ENCODE results near the gene LRRC19.
A peak's percentile ranks its signal among the peaks of the same experiment; 100 is the strongest.

Gene LRRC19

DNA sequence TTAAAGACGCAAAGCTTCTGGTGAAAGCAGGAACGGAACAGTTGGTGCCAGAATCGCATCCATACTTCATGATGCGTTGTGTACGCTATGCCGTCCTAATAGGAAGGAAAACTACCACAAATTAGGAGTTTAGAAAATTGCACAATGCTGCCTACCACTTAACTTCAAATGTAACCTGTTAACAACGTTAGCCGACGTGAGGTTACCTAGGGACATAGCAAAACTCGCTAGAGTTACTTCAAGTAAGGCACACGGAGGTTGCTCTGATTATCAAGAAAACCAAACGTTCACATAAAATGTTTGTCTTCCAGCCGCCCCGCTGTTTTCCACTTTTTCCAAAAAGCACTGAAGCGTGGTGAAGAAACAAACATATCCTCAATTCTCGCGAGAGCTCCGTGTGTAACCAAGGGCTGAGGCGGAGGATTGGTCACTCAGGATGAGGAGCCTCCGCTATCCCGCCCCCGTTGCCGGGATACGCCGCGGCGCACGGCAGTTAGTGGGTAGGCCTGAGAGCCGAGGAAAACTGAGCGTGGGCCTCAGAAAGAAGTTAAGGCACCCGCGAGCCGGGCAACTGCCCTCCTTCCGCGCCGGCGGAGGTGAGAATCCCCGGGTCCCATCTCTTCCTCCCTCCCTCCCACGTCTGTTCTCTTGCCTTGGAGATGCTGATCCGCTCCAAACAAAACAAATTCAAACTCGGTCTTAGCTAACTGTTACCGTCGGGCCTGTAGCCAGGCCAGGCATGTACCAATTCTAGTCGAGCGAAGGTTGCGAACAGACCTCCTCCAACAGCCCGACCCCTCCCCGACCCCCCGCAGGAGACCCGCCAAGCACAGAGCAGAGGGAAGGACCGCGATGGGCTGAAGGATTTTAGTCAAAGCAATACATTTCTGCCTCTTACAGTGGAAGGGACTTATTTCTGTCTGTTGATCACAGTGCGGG, 49.3 kb downstream of the LRRC19 start, which contains the start of gene IFT74:
TSS of gene IFT74 (plus strand) at position 492 of the 939 bp plus-strand sequence. CDS start 5,556 bp downstream, outside the sequence.
- peak; percentile 96 for DNase-seq

DNA sequence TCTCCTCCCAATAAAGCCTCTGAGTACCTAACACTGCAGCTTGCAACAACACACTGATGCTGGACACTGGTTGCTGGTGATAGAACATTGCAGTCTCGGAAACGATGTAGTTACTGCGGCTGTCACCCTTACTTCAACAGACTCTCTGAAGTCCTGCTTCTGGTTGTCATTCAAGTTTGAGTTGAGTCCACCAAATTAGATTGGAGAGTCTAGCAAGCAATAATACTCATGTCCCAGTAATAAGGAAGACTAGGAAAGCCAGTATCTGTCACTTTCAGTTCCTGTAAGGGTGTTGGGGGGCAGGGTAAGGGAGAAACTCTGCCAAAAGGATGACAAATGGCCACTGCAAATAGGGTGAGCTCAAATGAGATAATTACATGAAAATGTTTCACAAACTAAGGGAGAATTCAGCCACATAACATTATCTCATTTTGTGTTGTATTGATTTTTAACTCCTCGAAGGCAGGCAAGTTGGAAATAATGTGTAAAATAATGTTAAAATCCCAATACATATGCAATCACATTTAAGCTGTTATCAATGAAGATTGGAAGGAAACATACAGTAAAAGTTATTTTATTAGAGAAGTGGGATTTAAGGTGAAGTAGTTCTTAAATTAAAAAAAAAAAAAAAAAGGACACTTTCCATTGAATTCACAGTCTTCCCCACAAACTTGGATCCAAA, 50.1 kb downstream of the LRRC19 start:
- peak; percentile 27 for DNase-seq

DNA sequence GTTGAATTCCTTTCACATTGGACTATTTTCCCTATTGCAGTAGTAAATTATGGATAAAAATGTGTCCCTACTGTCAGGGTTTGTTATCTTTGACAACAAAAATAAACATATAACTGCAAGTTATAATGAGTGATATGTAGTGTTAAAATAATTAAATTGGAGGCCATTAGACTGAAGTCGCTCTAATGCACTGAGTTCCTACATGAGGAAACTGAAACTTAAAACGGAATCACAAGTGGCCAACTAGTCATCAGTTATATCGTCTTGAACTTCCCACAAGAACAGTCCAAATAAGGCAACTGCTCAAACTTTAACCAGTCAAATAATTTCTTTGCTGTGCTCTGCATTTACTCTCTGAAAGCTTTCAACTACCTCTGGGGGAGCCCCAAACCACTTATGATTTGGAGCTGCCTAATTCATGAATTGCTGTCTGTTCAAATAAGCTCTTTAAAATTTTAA, 51.4 kb downstream of the LRRC19 start:
- DNase-seq = peak; percentile 62

DNA sequence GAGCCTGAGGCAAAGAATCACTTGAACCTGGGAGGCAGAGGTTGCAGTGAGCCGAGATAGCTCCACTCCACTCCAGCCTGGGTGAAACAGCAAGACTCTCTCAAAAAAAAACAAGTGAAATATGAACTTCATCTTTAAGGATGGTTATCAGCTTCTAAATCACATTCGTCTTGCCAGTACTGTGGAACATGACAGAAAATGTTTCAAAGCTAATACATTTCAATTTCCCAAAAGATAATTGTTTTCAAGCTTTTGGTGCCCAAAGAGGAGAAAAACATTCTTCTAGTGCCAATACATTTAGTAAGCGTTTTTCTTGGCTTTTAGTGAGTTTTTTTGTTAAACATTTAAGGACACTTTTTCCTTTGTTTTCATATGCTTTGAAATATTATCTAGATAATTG, 53.7 kb downstream of the LRRC19 start:
- no peak for DNase-seq

DNA sequence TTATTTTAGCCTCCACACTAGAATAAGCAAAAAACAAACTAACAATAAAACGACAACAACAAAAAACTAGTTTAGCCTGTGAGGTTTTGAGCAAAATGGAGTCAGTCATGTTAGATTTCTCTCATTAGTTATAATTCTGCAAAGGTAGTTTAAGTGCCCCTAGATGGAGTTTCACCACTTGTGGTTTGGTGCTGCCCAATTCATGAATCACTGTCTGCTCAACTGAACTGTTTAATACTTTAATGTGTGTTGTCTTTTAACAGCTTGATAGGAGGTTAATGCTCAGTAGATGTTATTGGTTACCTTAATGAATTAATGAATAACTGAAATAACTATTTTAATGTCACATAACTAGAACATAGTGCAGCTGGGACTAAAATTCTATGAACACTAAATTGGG, 55.0 kb downstream of the LRRC19 start:
- DNase-seq = no peak

DNA sequence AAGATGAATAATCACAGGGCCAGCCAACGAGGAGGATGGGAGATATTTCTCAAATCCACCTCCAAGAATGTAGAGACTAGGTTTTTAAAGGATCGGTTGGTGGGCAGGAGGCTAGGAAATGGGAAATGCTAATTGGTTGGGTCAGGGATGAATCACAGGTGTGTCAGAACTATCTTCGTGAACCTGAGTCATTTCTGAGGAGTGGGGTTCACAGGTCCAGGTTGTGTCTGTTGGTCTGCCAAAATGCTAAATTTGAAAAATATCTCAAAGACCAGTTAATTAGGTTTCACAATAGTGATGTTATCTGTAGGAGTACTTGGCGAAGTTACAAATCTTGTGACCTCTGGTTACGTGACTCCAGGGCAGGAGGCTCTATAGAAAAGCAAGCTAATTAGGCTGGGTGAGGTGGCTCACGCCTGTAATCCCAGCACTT, 55.8 kb downstream of the LRRC19 start:
- no peak for DNase-seq

DNA sequence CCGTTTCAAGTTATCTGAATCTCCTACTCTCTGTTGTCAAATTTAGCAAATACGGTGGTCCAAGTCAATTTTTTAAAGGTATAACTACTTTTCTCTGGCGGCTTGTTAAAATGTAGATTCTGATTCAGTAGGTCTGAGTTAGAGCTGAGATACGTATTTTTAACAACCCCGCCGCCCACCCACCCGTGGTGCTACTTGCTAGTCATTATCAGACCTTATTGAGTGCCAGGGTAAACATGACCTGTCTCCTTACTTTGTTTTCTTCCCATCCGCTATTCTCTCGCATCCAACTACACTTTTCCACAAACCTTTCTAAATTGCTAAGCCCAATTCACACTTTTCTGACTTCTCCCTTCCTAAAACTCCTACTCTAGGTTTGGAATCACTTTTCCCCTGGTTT, 57.7 kb downstream of the LRRC19 start:
- no peak for DNase-seq

DNA sequence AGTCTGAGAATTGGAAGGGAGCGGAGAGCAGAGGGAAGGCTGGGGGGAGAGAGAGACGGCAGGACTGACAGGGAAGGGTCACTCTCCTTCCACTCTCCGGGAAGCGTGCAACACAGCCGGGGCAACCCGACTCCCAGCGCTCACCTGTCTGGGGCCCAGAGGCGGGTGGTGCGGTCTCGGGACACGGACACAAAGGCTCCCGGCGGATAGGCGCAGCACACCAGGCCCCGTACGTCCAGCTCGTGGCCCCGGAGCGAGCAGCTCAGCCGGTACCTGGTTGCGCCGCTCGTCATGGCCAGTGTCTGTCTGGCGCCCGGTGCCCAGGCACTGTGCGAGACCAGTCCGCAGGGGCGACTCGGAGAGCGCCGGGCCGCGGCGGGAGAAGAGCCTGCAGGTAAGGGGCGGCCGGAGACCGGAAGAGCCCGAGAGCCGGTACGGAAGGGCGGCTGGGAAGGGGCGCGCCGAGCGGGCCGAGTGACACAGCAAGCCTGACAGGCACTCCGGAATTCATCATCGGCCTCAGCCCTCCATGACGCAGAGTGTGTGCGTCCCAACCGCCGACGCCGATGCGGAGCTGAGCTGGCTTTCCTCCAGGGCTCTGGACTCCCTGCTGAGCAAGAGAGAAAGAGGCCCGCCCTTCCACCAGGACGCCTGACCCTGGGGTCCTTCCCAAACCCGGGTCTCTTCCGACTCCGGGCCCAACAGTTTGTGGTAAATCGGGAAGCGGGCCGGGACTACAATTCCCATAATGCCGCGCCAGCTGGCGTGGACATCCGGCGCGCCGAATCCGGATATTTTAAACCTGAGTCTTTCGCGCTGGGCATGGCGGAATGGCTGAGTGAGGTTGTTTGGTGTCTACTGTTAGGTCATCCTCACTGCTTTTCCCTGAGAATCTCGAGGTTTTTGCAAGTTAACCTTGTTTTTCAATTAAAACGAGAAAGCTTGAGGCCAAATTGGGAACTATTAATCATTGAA, 58.4 kb downstream of the LRRC19 start, which contains the start of gene PLAA:
TSS of gene PLAA (minus strand) at position 490 of the 975 bp plus-strand sequence. CDS start at position 293, 197 bp downstream.
- DNase-seq = peak; percentile 93

DNA sequence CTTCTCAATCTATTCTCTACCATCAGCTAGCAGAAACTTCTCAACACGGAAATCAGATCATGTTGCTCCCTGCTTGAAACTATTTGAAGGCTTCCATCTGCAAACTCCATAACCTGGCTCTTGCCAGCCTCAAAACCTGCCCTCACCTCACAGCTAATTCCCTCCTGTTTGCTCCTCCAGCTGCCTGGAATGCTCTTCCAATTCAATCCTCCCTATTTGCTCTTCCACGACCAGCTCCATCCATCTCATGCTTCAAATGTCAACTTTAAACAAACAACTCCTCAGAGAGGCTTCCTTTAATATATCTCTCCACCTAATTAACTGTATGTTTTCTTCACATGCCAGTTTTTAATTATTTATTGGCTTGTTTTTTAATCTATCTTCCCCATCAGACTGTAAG, 59.9 kb downstream of the LRRC19 start:
- no peak for DNase-seq
